ENCODE measurements around the gene RANBP3.
"Not testable (repeated sequence)": the region's sequence is repeated elsewhere in the genome, so short reads cannot be mapped to it uniquely, and the experiment has no call there.

GRCh38 chr19:5874496-5874895 is 103.4 kb downstream of the RANBP3 start:
- TF ChIP-seq YY1 (IDR thresholded peaks at IDR 0.05; ENCODE audit: insufficient read depth, insufficient read length); ZNF274 (IDR thresholded peaks at IDR 0.05; ENCODE audit: low read depth, low read length): not testable (repeated sequence)

Measured in NT2/D1 (cell line).